ENCODE results near the gene NETO2. TPM values are rescaled to one million over a fixed set of nuclear protein-coding genes. Genes with fewer than 3 reads are reported as not detected.

The NETO2 gene
- total and polyA plus RNA-seq, 8 donors: 9.7 to 49.9 (median 43.0) TPM

GRCh38 chr16:47136099-47136842 lies 7.5 kb downstream of the NETO2 start:
- no peaks in the 10 kb centered on the region for H3K27me3 ChIP-seq
- intact Hi-C loops (cut with DNase I): no loop called here
- H3K4me1 ChIP-seq: peaks cover 0 to 9% of the 10 kb centered on the region in 2 donors
- H3K4me3 ChIP-seq: no peak overlapping the region
- ATAC-seq (no peak), DNase-seq (peak in 1 of 4 donors; percentile 2)
- no peak for TF ChIP-seq CTCF (IDR thresholded peaks at IDR 0.05)
- no peaks in the 10 kb centered on the region for H3K9me3 ChIP-seq
- no peaks in the 10 kb centered on the region for H3K36me3 ChIP-seq
- no peak overlapping the region for H3K27ac ChIP-seq

- no peaks in the 10 kb centered on the region for H3K9me3 ChIP-seq
- no peak overlapping the region for H3K27ac ChIP-seq
- DNase-seq (no peak), ATAC-seq (no peak)
- peaks cover 0 to 8% of the 10 kb centered on the region in 2 donors for H3K4me1 ChIP-seq
- H3K36me3 ChIP-seq: no peaks in the 10 kb centered on the region
- intact Hi-C loops (cut with DNase I): no loop called here
- H3K27me3 ChIP-seq: no peaks in the 10 kb centered on the region
- no peak overlapping the region for H3K4me3 ChIP-seq
- no peak for TF ChIP-seq CTCF (IDR thresholded peaks at IDR 0.05)
Observed at GRCh38 chr16:47134550-47134949, 9.2 kb downstream of the NETO2 start.

- H3K4me1 ChIP-seq: peaks cover 0 to 8% of the 10 kb centered on the region in 2 donors
- H3K9me3 ChIP-seq: no peaks in the 10 kb centered on the region
- no peak for TF ChIP-seq CTCF (IDR thresholded peaks at IDR 0.05)
- DNase-seq (no peak), ATAC-seq (no peak)
- no peak overlapping the region for H3K4me3 ChIP-seq
- H3K27me3 ChIP-seq: no peaks in the 10 kb centered on the region
- H3K36me3 ChIP-seq: no peaks in the 10 kb centered on the region
- intact Hi-C loops (cut with DNase I): no loop called here
- H3K27ac ChIP-seq: no peak overlapping the region
Observed at GRCh38 chr16:47132308-47132707, 11.4 kb downstream of the NETO2 start.

- TF ChIP-seq CTCF (IDR thresholded peaks at IDR 0.05): no peak
- H3K27ac ChIP-seq: no peak overlapping the region
- H3K4me1 ChIP-seq: no peaks in the 10 kb centered on the region
- intact Hi-C loops (cut with DNase I): no loop called here
- H3K9me3 ChIP-seq: no peaks in the 10 kb centered on the region
- no peak overlapping the region for H3K4me3 ChIP-seq
- no peaks in the 10 kb centered on the region for H3K36me3 ChIP-seq
- DNase-seq (no peak), ATAC-seq (no peak)
- H3K27me3 ChIP-seq: no peaks in the 10 kb centered on the region
Observed at GRCh38 chr16:47129755-47130435, 13.8 kb downstream of the NETO2 start.

GRCh38 chr16:47127541-47127940 lies 16.2 kb downstream of the NETO2 start:
- Histone ChIP-seq H3K27me3 (no peaks in the 10 kb centered on the region), H3K9me3 (no peaks in the 10 kb centered on the region), H3K27ac (no peak overlapping the region), H3K4me3 (no peak overlapping the region), H3K36me3 (no peaks in the 10 kb centered on the region), H3K4me1 (no peaks in the 10 kb centered on the region)
- ATAC-seq (no peak), DNase-seq (no peak)
- TF ChIP-seq CTCF (IDR thresholded peaks at IDR 0.05): no peak
- intact Hi-C loops (cut with DNase I): no loop called here
